H7 (cell line): ENCODE results near the gene WDR82. TPM values are rescaled to one million over a fixed set of nuclear protein-coding genes. Genes with fewer than 3 reads are reported as not detected.
"Not testable (repeated sequence)": the region's sequence is repeated elsewhere in the genome, so short reads cannot be mapped to it uniquely, and the experiment has no call there.

ENCODE experiments used
- DNase-seq: peaks from one replicate; pipeline ENCODE4 v3.0.0; 2012
- H3K27me3 ChIP-seq: 2 replicates; pipeline ENCODE4 v1.6.0; 2011; ENCODE audit warnings: mild to moderate bottlenecking, low read length; ENCODE audit not compliant: control insufficient read depth, insufficient read depth
- H3K36me3 ChIP-seq: replicated peaks from 2 replicates; pipeline ENCODE4 v1.5.1; 2011; ENCODE audit warnings: low read length; ENCODE audit not compliant: control insufficient read depth, insufficient read depth
- H3K4me3 ChIP-seq: 2 replicates; pipeline ENCODE4 v1.5.1; 2011; ENCODE audit warnings: low read depth, mild to moderate bottlenecking, control low read depth, low read length, moderate library complexity; ENCODE audit not compliant: insufficient read depth
- total RNA-seq: library from RNA; depleted of rRNA; stranded (reverse); fragments of >200 nt; shearing (Covaris generic); gene quantifications from 2 replicates; pipeline ENCODE4 v1.2.3, GENCODE V29; 2014

The WDR82 gene
- total RNA-seq, 1 experiment from 2014 or later: 60.3 TPM

DNA sequence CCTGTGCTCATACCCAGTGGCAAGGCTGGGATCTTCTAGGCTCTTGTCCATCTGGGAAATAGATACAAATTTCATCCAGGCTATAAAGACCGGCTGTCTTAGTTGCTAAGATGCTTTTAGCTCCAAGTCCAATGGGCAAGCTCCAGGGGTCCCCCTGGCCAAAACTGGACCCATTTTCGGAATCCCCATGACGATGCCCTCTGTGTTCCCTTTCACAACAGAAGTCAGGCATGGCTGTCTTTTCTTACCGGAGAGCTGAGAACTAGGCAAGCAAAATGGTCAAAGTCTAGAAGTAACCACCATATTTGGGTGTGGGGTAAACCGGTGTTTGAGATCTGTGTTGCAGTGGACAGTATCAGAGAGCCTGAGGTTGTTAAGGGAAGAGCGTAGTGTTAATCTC is 10.2 kb upstream of the WDR82 start:
- DNase-seq: no peak
- Histone ChIP-seq H3K4me3 (no peak overlapping the region), H3K36me3 (no peaks in the 10 kb centered on the region; the same call in 1 of the 2 replicates), H3K27me3 (no peaks in the 10 kb centered on the region)

DNA sequence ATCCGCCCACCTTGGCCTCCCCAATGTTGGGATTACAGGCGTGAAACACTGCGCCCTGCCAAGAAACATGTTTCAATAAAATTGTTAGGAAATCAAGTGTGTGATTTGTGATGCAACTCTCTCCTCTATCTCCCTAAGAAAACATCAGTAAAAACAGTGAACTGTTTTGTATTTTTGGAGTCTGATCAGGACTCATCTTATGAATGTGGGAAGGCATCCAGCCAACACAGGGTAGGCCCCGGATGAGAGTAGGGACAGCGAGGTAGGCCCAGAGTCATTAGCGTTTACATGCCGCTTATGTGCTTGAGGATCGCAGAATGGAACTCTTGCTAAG is 8.3 kb upstream of the WDR82 start:
- DNase-seq: peak; percentile 34
- Histone ChIP-seq H3K36me3 (no peaks in the 10 kb centered on the region; the same call in 1 of the 2 replicates), H3K27me3 (no peaks in the 10 kb centered on the region), H3K4me3 (peak overlapping the region; percentile 64; the same call in 1 of the 2 replicates)

DNA sequence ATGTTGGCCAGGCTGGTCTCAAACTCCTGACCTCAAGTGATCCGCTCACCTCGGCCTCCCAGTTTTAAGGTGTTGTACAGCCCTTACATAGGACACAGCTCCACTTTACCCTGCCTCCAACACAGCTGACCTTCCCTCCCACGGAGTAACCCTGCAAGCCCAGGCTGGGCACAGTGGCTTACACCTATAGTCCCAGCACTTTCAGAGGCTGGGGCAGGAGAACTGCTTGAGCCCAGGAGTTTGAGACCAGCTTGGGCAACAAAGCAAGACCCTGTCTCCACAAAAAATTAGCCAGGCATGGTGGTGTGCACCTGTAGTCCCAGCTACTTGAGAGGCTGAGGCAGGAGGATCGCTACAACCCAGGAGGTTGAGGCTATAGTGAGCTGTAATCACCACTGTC is 5.6 kb upstream of the WDR82 start:
- H3K27me3 ChIP-seq, DNase-seq, H3K36me3 ChIP-seq, H3K4me3 ChIP-seq: not testable (repeated sequence)

DNA sequence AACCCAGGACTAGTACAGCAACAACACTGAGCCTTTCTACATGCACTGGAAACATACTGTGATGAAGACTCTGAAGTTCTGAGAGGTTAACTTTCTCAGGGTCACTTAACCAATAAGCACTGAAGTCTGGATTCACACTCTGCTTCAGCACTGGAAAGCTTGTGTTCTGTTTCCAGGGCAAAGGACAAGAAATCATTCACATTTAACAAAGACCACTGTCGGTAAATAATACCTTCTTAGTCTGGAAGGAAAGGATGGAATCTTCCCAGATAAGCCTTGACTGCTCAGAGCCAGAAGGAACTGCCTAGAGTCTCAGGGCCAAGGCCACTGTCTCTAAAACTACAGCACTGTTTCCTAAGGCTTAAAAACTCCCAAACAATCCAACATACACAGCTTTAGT is 4.9 kb upstream of the WDR82 start:
- Histone ChIP-seq H3K27me3 (no peaks in the 10 kb centered on the region), H3K36me3 (no peaks in the 10 kb centered on the region; the same call in 1 of the 2 replicates), H3K4me3 (no peak overlapping the region)
- no peak for DNase-seq

GRCh38 chr3:52281981-52282801 is 3.7 kb upstream of the WDR82 start:
- DNase-seq: no peak
- no peak overlapping the region for H3K4me3 ChIP-seq

DNA sequence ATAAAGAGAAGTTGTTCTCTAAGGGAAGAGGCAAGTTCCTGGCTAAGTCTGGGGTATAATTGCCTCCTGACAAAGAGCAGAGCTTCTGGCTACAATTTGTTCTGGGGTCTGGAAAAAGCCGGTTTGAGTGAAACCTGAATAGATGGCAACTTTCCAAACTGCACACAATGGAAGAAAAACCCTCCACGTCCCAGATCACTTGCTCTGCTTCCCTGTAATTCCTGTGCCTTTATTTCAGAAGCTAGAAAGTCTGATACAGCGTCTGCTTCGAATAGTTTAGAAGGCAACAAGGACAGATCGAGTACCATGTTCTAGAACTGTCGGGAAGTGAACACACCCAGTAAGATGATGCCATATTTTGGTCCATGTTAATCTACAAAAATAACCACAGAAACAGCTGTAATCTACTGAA is 1.6 kb upstream of the WDR82 start:
- no peak for DNase-seq
- H3K4me3 ChIP-seq: no peak overlapping the region
- H3K27me3 ChIP-seq: no peaks in the 10 kb centered on the region
- no peaks in the 10 kb centered on the region; the same call in 1 of the 2 replicates for H3K36me3 ChIP-seq

More at GRCh38 chr3:52281981-52282801, 3.7 kb upstream of the WDR82 start:
- no peaks in the 10 kb centered on the region for H3K27me3 ChIP-seq
- H3K36me3 ChIP-seq: no peaks in the 10 kb centered on the region; the same call in 1 of the 2 replicates

- no peak for DNase-seq
- no peak overlapping the region for H3K4me3 ChIP-seq
- no peaks in the 10 kb centered on the region; the same call in 1 of the 2 replicates for H3K36me3 ChIP-seq
- H3K27me3 ChIP-seq: no peaks in the 10 kb centered on the region
Observed at GRCh38 chr3:52279596-52279995, 1.1 kb upstream of the WDR82 start.

GRCh38 chr3:52277972-52278509 is 408 bp downstream of the WDR82 start:
- no peaks in the 10 kb centered on the region for H3K36me3 ChIP-seq
- no peaks in the 10 kb centered on the region for H3K27me3 ChIP-seq
- DNase-seq: peak; percentile 89

DNA sequence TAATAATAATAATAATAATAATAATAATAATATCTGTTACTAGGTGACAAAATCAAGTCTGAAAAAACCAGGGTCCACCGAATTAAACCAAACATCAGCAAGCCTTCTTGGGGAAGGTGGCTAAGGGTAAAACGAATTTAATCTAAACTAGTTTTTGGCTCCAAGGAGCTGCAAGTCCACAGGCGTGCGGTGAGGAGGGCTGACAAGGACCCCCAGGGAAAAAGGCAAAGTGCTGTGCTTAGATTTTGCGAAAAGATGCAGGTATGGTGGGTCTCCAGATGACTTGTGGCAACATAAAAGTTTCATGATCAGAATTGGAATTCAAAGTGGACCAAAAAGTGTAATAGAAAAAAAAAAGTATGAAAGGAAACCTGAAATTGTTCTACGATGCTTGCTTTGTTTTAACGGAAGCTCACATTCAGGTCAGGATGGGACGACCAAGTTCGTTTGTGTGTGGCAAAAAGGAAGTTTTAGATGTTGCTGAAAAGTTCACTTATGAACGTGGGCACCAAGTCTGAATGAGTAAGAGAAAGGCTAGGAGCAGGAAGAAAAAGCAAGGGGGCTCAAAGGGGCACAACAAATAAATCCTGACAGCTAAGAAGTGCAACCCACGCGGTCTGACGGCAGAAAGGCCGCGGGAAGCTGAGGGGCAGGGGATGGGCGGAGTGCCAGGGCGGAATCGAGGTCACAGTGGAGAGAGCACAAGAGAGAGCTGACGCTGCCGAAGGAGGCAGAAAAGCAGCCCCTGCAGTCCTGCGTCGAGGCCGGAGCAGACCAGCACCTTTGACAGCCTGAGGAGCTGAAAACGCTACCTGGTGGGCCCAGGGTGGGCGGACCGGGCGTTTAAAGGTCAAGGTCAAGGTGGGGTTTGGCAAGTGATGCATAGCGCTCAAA is 1.1 kb downstream of the WDR82 start:
- Histone ChIP-seq H3K36me3 (peaks cover 3% of the 10 kb centered on the region), H3K27me3 (no peaks in the 10 kb centered on the region), H3K4me3 (peak overlapping the region; percentile 91)
- DNase-seq: peak; percentile 79

More at GRCh38 chr3:52277972-52278509, 408 bp downstream of the WDR82 start:
- peak overlapping the region; percentile 91 for H3K4me3 ChIP-seq

DNA sequence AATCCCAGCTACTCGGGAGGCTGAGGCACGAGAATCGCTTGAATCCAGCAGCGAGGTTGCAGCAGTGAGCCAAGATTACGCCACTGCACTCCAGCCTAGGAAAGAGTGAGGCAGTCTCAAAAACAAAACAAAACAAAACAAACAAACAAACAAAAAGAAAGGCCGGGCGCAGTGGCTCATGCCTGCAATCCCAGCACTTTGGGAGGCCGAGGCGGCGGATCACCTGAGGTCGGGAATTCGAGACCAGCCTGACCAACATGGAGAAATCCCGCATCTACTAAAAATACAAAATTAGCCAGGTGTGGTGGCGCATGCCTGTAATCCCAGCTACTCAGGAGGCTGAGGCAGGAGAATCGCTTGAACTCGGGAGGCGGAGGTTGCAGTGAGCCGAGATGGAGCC is 3.7 kb downstream of the WDR82 start:
- H3K27me3 ChIP-seq, DNase-seq, H3K4me3 ChIP-seq, H3K36me3 ChIP-seq: not testable (repeated sequence)

DNA sequence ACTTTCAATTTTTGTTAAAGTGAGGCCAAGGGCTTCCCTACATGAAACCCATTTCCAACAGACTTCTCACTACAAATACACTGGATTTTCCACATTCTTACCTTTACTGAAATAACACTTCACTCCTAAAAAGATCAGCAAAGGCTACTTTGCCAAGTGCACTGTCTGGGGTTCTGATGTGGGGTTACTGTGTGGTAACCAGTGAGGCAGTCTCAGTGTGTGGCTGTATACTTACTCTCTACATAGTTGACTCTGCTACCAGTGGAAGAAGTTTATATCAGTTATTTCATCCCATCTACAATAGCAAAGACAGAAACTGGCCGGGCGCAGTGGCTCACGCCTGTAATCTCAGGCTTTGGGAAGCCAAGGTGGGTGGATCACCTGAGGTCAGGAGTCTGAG is 5.6 kb downstream of the WDR82 start:
- no peak for DNase-seq
- Histone ChIP-seq H3K4me3 (no peak overlapping the region), H3K27me3 (no peaks in the 10 kb centered on the region), H3K36me3 (peaks cover 12% of the 10 kb centered on the region)

- not testable (repeated sequence) for H3K27me3 ChIP-seq, DNase-seq
- H3K36me3 ChIP-seq: peaks cover 15% of the 10 kb centered on the region
Observed at GRCh38 chr3:52272172-52272571, 6.3 kb downstream of the WDR82 start.

GRCh38 chr3:52270252-52270754 is 8.1 kb downstream of the WDR82 start:
- no peak for DNase-seq
- peaks cover 22% of the 10 kb centered on the region for H3K36me3 ChIP-seq
- no peak overlapping the region for H3K4me3 ChIP-seq
- H3K27me3 ChIP-seq: no peaks in the 10 kb centered on the region

More at GRCh38 chr3:52272172-52272571, 6.3 kb downstream of the WDR82 start:
- H3K4me3 ChIP-seq: not testable (repeated sequence)

DNA sequence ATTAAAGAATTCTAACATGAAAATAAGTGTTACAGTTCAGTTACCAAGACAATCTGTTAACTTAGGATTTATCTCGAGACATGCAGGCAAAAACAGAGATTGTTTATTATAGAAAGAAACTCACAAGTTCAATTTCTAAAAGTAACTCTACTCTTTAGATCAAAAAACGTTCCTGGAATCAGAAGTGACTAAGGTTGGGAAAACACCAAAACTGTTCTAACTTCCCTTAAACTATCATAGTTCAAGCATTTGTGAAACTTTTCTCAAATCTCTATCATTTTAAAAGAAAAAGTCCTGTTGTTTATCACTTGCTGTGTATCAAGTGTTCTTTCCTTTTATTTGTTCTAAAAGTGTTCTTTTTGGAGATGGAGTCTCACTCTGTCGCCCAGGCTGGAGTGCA is 8.7 kb downstream of the WDR82 start:
- no peak for DNase-seq
- peaks cover 22% of the 10 kb centered on the region for H3K36me3 ChIP-seq
- H3K27me3 ChIP-seq: no peaks in the 10 kb centered on the region
- H3K4me3 ChIP-seq: no peak overlapping the region
